ENCODE data around the gene CTPS2. TPM values are rescaled to one million over a fixed set of nuclear protein-coding genes. Genes with fewer than 3 reads are reported as not detected.
"Not testable (repeated sequence)": the region's sequence is repeated elsewhere in the genome, so short reads cannot be mapped to it uniquely, and the experiment has no call there.

Gene CTPS2
- total RNA-seq, 1 donor from 2014 or later, result 17.4 TPM

GRCh38 chrX:16604337-16604736, 108.1 kb downstream of the CTPS2 start:
- no peak for DNase-seq (ENCODE audit: low spot score)

GRCh38 chrX:16603822-16604221, 108.6 kb downstream of the CTPS2 start:
- DNase-seq (ENCODE audit: low spot score), result no peak

- DNase-seq (ENCODE audit: low spot score), result not testable (repeated sequence)
Observed at GRCh38 chrX:16603235-16603634, 109.2 kb downstream of the CTPS2 start.

GRCh38 chrX:16601885-16602284, 110.6 kb downstream of the CTPS2 start:
- DNase-seq (ENCODE audit: low spot score), result no peak

- no peak for DNase-seq (ENCODE audit: low spot score)
Observed at GRCh38 chrX:16594490-16594889, 118.0 kb downstream of the CTPS2 start.

GRCh38 chrX:16593801-16594200, 118.7 kb downstream of the CTPS2 start:
- DNase-seq (ENCODE audit: low spot score), result no peak

GRCh38 chrX:16592194-16592770, 120.2 kb downstream of the CTPS2 start:
- no peak for DNase-seq (ENCODE audit: low spot score)

GRCh38 chrX:16589826-16590225, 122.6 kb downstream of the CTPS2 start:
- no peak for DNase-seq (ENCODE audit: low spot score)

- no peak for DNase-seq (ENCODE audit: low spot score)
Observed at GRCh38 chrX:16589211-16589610, 123.3 kb downstream of the CTPS2 start.

- DNase-seq (ENCODE audit: low spot score), result no peak
Observed at GRCh38 chrX:16588266-16588665, 124.2 kb downstream of the CTPS2 start.

- DNase-seq (ENCODE audit: low spot score), result no peak
Observed at GRCh38 chrX:16587836-16588235, 124.6 kb downstream of the CTPS2 start.

GRCh38 chrX:16586377-16587112, 125.9 kb downstream of the CTPS2 start:
- no peak for DNase-seq (ENCODE audit: low spot score)

- no peak for DNase-seq (ENCODE audit: low spot score)
Observed at GRCh38 chrX:16585486-16586376, 126.7 kb downstream of the CTPS2 start.

- not testable (repeated sequence) for DNase-seq (ENCODE audit: low spot score)
Observed at GRCh38 chrX:16580004-16580797, 132.3 kb downstream of the CTPS2 start.

- no peak for DNase-seq (ENCODE audit: low spot score)
Observed at GRCh38 chrX:16579517-16579916, 133.0 kb downstream of the CTPS2 start.

- DNase-seq (ENCODE audit: low spot score), result no peak
Observed at GRCh38 chrX:16578218-16578617, 134.3 kb downstream of the CTPS2 start.

GRCh38 chrX:16577483-16578029, 134.9 kb downstream of the CTPS2 start:
- DNase-seq (ENCODE audit: low spot score), result no peak

- not testable (repeated sequence) for DNase-seq (ENCODE audit: low spot score)
Observed at GRCh38 chrX:16575388-16575787, 137.1 kb downstream of the CTPS2 start.

- no peak for DNase-seq (ENCODE audit: low spot score)
Observed at GRCh38 chrX:16573781-16574180, 138.7 kb downstream of the CTPS2 start.

- no peak for DNase-seq (ENCODE audit: low spot score)
Observed at GRCh38 chrX:16567681-16568080, 144.8 kb downstream of the CTPS2 start.

- DNase-seq (ENCODE audit: low spot score), result no peak
Observed at GRCh38 chrX:16566571-16566970, 145.9 kb downstream of the CTPS2 start.
